Omental fat pad (tissue), 4 donors: ENCODE measurements around the gene FAT1. TPM values are rescaled to one million over a fixed set of nuclear protein-coding genes. Genes with fewer than 3 reads are reported as not detected.

Source experiments
- ATAC-seq: fragments of 150-250 bp; one replicate; pipeline ENCODE4 v1.9.1; 2016; ENCODE audit warnings: mild to moderate bottlenecking, moderate library complexity; ENCODE audit not compliant: low FRiP score
- DNase-seq: peaks from one replicate; pipeline ENCODE4 v3.0.0-alpha.2; 2019; ENCODE audit warnings: low spot score
- total RNA-seq, 4 donors: library from RNA; depleted of rRNA; stranded (reverse); fragments of >200 nt; gene quantifications; one replicate each; pipeline ENCODE4 v1.1.0, GENCODE V29; 2016
- TF ChIP-seq, protein P1 (sequence below), 3 donors: fragments of 450-650 bp; IDR thresholded peaks; one replicate each; pipeline ENCODE4 v1.5.1; 2016 to 2017; ENCODE audit warnings: antibody characterized with exemption in 3 of 3, mild to moderate bottlenecking in 3 of 3, moderate library complexity in 2 of 3

FAT1 gene
- total RNA-seq, 4 donors from 2014 or later: 35.3 to 90.8 (median 69.9) TPM

DNA sequence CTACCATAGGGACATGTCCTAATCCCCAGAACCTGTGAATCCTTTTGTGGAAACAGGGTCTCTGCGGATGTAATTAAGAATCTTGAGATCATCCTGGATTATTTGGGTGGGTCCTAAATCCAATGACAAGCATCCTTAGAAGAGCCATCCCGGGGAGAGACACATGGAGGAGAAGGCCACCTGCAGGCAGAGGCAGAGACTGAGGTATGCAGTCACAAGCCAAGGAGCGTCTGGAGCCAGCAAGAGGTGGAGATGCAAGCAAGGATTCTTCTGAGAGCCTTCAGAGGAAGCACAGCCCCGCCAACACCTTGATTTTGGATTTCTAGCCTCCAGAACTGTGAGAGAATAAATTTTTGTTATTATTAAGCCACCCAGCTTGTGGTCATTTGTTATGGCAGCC lies 13.8 kb upstream of the FAT1 start:
- TF ChIP-seq, protein P1, sequence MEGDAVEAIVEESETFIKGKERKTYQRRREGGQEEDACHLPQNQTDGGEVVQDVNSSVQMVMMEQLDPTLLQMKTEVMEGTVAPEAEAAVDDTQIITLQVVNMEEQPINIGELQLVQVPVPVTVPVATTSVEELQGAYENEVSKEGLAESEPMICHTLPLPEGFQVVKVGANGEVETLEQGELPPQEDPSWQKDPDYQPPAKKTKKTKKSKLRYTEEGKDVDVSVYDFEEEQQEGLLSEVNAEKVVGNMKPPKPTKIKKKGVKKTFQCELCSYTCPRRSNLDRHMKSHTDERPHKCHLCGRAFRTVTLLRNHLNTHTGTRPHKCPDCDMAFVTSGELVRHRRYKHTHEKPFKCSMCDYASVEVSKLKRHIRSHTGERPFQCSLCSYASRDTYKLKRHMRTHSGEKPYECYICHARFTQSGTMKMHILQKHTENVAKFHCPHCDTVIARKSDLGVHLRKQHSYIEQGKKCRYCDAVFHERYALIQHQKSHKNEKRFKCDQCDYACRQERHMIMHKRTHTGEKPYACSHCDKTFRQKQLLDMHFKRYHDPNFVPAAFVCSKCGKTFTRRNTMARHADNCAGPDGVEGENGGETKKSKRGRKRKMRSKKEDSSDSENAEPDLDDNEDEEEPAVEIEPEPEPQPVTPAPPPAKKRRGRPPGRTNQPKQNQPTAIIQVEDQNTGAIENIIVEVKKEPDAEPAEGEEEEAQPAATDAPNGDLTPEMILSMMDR (IDR thresholded peaks at IDR 0.05): no peak
- DNase-seq: no peak

DNA sequence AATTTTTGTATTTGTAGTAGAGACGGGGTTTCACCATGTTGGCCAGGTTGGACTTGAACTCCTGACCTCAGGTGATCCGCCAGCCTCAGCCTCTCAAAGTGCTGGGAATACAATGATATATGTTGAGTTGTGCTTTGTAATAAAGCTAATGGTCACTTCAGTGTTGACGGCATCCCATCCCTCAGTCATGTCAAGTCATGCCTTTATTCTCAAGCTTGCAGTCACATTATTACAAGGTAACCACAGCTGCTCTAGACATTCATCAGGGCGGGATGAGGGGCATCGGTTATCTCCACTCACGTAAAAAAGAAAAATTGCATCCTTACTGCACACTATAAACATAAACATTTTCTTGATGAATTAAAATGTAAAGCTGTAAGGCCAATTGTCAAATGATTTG lies 12.8 kb upstream of the FAT1 start:
- ATAC-seq (no peak), DNase-seq (no peak)
- TF ChIP-seq, protein P1 (IDR thresholded peaks at IDR 0.05): no peak

More for the DNA sequence above, 13.8 kb upstream of the FAT1 start:
- no peak for ATAC-seq

DNA sequence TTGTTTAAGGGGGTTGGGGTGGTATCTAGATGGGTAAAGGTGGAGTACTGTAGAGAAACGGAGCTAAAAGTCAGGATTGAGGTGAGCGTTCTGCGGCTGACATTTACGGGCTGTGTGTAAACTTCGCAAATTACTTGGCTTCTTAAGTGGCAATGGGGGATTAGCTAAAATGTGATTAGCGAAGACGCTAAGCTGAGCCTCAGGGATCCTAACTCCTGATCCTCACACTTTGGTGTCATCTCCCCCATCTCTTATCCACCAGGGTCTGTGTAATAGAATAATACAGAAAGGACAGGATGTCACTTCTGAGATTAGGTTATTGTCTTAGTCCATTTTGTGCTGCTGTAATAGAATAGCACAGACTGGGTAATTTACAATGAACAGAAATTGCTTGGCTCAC lies 10.6 kb upstream of the FAT1 start:
- no peak for DNase-seq
- ATAC-seq: no peak

DNA sequence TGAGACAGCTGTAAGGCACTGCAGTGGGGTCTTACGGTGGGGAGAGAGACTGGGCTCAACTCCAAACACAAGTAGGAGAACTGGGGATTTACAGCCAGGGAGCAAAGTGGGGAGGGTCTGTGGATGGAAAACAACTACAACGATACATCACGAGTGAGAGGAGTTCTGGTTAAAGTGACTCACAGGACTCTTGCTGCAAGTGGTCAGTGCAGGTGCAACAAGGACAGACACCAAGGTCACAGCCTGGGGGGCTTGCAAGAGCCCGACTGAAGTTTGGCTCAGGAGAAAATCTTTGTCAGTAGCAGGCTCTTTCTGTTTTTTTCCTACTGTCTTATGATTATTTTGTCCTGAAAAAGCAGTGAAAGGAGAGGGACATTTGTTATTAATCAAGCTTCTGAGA lies 10.1 kb upstream of the FAT1 start:
- TF ChIP-seq, protein P1 (IDR thresholded peaks at IDR 0.05): no peak
- ATAC-seq: no peak
- no peak for DNase-seq

More for the DNA sequence above, 10.6 kb upstream of the FAT1 start:
- TF ChIP-seq, protein P1 (IDR thresholded peaks at IDR 0.05): no peak

DNA sequence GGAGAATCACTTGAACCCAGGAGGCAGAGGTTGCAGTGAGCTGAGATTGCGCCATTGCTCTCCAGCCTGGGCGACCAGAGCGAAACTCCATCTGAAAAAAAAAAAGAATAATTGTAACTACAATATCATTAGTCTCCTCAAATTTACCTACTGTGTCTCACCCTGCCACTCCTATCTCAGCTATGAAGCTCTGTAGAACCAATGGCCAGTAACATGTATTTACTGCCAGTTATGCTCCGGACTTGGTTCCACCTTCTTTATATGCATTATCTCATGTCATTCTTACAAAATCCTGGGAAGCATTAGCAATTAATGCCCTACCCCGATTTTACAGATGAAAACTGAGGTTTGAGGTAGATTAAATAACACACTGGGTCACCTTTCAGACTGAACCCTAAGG lies 7.0 kb upstream of the FAT1 start:
- no peak for DNase-seq

DNA sequence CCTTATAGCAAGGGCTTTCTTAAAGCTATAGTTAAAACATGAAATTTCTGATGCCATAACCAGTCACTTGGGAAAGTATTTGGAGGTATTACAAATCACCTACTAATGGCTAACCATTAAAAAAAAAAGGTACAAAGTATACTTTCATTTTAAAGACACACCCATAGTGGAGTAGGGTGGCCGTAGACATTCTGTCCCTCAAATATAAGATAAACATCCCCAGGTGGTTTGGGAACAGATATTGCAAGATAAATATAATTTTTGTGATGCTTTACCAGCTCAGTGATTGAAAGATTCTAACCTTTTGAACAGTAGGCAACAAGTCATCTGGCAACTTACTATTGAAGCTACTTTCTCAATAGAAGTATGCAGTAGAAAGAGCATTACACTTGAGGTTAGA lies 6.2 kb upstream of the FAT1 start:
- no peak for ATAC-seq
- TF ChIP-seq, protein P1 (IDR thresholded peaks at IDR 0.05): no peak
- DNase-seq: no peak

More for the DNA sequence above, 7.0 kb upstream of the FAT1 start:
- TF ChIP-seq, protein P1 (IDR thresholded peaks at IDR 0.05): no peak
- ATAC-seq: no peak

DNA sequence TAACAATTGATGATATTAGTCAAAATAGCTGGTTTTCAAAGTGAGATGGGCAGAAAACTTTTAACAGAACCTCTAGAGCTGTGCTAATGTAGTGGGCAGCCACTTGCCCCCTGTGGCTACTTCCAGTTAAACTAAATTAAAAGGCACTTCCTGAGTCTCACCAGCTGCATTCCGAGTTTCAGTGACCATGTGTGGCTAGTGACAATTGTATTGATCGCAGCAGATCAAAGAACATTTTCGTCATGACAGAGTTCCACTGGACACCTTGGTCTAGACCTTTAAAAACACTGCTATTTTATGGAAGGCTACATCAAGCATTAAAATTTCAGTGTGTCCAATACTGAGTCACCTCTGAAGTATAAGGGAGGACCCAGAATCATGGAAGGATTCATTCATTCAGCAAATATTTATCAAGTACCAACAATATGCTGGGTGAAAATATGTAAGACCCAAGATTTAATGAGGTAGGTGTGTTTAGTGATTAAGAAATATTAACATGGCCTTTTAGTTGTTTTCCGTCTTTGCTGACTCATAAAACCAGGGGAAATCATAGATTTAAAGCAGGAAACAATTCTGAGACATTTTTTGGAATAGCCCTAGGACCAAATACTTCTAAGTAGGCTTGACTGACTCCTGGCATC lies 5.1 kb upstream of the FAT1 start:
- ATAC-seq: no peak

More for the DNA sequence above, 5.1 kb upstream of the FAT1 start:
- no peak for DNase-seq
- TF ChIP-seq, protein P1 (IDR thresholded peaks at IDR 0.05): no peak
